Lung (tissue), 12 donors: Measurements from ENCODE around the gene NNMT. TPM values are rescaled to one million over a fixed set of nuclear protein-coding genes. Genes with fewer than 3 reads are reported as not detected.

Experiments used
- ATAC-seq: fragments of 200-7000 bp; cut with Tn5 transposase; one replicate; pipeline ENCODE4 v1.9.1; 2020; ENCODE audit warnings: moderate number of reproducible peaks; ENCODE audit not compliant: insufficient read depth, low FRiP score
- DNase-seq, 3 donors: peaks; one replicate each; pipeline ENCODE4 v3.0.0-alpha.2; 2013 to 2017
- H3K27ac ChIP-seq, 2 donors: one replicate each; pipeline ENCODE4 v1.5.1; 2013; ENCODE audit warnings: mild to moderate bottlenecking in 2 of 2, moderate library complexity in 2 of 2, control low read depth in 1 of 2, inconsistent platforms in 1 of 2, low read depth in 1 of 2, low read length in 1 of 2
- H3K27me3 ChIP-seq, 3 donors: one replicate each; pipeline ENCODE4 v1.5.1; 2013; ENCODE audit warnings: low read length in 2 of 3; ENCODE audit not compliant: control insufficient read depth in 3 of 3, insufficient read depth in 3 of 3
- H3K36me3 ChIP-seq, 4 donors: one replicate each; pipeline ENCODE4 v1.5.1; 2013; ENCODE audit warnings: low read length in 4 of 4, mild to moderate bottlenecking in 1 of 4, moderate library complexity in 1 of 4; ENCODE audit not compliant: control insufficient read depth in 4 of 4, insufficient read depth in 4 of 4
- H3K4me1 ChIP-seq, 5 donors: one replicate each; pipeline ENCODE4 v1.5.1; 2013; ENCODE audit warnings: low read length in 5 of 5, mild to moderate bottlenecking in 2 of 5, moderate library complexity in 1 of 5; ENCODE audit not compliant: control insufficient read depth in 5 of 5, insufficient read depth in 5 of 5
- H3K4me3 ChIP-seq: one replicate; pipeline ENCODE4 v1.5.1; 2013; ENCODE audit warnings: mild to moderate bottlenecking, control low read depth, moderate library complexity
- H3K9ac ChIP-seq, 2 donors: one replicate each; pipeline ENCODE4 v1.5.1; 2013; ENCODE audit warnings: low read length in 2 of 2, control low read depth in 1 of 2; ENCODE audit not compliant: insufficient read depth in 1 of 2
- H3K9me3 ChIP-seq, 4 donors: one replicate each; pipeline ENCODE4 v1.5.1; 2013; ENCODE audit warnings: low read length in 3 of 4, mild to moderate bottlenecking in 1 of 4, moderate library complexity in 1 of 4; ENCODE audit not compliant: control insufficient read depth in 4 of 4, insufficient read depth in 3 of 4
- WGBS, 2 donors: extraction: QIAGEN DNeasy Blood & Tissue Kit; methylation state at CpG; one replicate each; pipeline ENCODE4 v1.1.7; 2013; 5-methylcytosine and 5-hydroxymethylcytosine counted together
- polyA plus RNA-seq, 2 donors: library from polyadenylated mRNA; stranded (reverse); fragments of 200-250 nt; gene quantifications; one replicate each; pipeline ENCODE4 v1.2.1, GENCODE V29; 2013
- total RNA-seq, 2 donors: library from RNA; depleted of rRNA in 1 of 2; stranded (reverse); fragments of >200 nt in 1 of 2; gene quantifications; one replicate each; pipeline ENCODE4 v1.2.1, GENCODE V29; 2014 to 2021
- TF ChIP-seq, protein P1 (sequence below): IDR thresholded peaks from 2 replicates; pipeline ENCODE4 v1.5.1; 2012; ENCODE audit warnings: mild to moderate bottlenecking; ENCODE audit errors: control extremely low read depth, extremely low read depth
- donor health status: control.
- donor health status: control.
- donor health status: Bipolar disorder and iron deficiency.
- donor health status: healthy.
- donor health status: DM: yes; HTN: yes; CAD: no.

NNMT gene
- total and polyA plus RNA-seq, 4 donors, result 15.4 to 523 (median 345) TPM

DNA sequence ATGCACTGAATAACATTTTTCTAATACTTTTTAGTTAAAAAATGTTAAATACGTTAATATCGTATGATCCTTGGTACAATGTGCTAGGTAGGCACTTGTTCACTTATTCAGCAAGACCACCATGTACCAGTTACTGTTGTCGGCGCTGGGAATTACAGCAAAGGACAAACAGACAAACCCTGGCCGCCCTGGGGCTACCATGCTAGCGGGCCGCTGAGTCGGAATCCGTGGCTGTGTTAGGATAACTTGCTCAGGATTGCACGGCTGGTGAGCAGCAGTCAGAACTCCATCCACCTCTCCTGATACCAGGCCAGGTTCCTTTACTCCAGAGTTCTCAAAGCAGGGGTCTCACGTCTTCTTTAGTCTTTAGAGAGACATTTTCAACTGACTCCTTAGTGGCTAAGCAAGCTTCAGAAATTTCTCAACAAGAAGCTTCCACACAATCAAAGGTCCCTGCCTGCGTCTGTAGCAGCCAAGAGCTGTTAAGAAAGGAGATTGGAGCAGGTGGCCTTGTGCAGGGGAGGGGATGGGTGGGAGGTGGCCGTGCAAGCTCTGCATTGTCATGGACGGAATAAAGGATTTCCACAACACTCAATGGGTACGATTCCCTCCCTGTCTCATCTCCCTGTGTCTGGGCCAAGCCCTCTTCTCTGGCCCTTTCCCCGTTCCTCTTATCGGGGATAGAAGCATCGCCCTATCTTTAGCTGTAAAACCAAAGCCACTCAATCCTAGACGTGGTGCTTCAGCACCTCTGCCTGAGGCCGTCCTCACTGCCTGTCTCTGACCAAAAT, 39.8 kb upstream of the NNMT start:
- peaks cover 0 to 19% (median 13%) of the 10 kb centered on the region in 5 donors for H3K4me1 ChIP-seq

DNA sequence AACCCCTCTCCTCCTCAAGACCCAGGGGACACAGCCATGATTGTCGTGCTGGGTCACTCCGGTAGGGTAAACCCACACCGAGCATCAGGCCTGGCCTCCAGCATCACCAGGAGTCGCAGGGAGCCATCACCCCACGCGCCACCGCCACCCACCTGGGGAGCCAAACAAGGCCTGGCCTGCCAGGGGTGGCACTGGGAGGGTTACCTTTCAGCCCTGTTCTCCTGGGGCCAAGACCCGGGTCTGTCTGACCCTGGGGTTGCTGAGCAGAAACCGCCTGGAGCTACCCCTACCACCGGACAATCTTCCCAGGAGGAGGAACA, 39.3 kb upstream of the NNMT start:
- peaks cover 0 to 21% (median 2%) of the 10 kb centered on the region in 4 donors for H3K36me3 ChIP-seq
- DNase-seq (no peak), ATAC-seq (no peak)
- TF ChIP-seq, protein P1, sequence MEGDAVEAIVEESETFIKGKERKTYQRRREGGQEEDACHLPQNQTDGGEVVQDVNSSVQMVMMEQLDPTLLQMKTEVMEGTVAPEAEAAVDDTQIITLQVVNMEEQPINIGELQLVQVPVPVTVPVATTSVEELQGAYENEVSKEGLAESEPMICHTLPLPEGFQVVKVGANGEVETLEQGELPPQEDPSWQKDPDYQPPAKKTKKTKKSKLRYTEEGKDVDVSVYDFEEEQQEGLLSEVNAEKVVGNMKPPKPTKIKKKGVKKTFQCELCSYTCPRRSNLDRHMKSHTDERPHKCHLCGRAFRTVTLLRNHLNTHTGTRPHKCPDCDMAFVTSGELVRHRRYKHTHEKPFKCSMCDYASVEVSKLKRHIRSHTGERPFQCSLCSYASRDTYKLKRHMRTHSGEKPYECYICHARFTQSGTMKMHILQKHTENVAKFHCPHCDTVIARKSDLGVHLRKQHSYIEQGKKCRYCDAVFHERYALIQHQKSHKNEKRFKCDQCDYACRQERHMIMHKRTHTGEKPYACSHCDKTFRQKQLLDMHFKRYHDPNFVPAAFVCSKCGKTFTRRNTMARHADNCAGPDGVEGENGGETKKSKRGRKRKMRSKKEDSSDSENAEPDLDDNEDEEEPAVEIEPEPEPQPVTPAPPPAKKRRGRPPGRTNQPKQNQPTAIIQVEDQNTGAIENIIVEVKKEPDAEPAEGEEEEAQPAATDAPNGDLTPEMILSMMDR, result no peak
- peaks cover 0 to 19% (median 13%) of the 10 kb centered on the region in 5 donors for H3K4me1 ChIP-seq
- H3K9me3 ChIP-seq, result no peaks in the 10 kb centered on the region
- no peaks in the 10 kb centered on the region for H3K27me3 ChIP-seq
- WGBS, 2 donors, result 93% methylated on average over 10 of the region's 10 CpGs
- H3K9ac ChIP-seq, result no peak overlapping the region
- no peak overlapping the region for H3K4me3 ChIP-seq
- H3K27ac ChIP-seq, result no peak overlapping the region

More for the DNA sequence above, 39.8 kb upstream of the NNMT start:
- Histone ChIP-seq H3K27me3 (no peaks in the 10 kb centered on the region), H3K4me3 (no peak overlapping the region), H3K9me3 (no peaks in the 10 kb centered on the region), H3K36me3 (peaks cover 0 to 25% (median 2%) of the 10 kb centered on the region in 4 donors), H3K27ac (no peak overlapping the region), H3K9ac (no peak overlapping the region)
- 91 to 93% methylated on average over 20 of the region's 20 CpGs for WGBS, 2 donors
- no peak for DNase-seq
- TF ChIP-seq, protein P1, result no peak
- no peak for ATAC-seq

DNA sequence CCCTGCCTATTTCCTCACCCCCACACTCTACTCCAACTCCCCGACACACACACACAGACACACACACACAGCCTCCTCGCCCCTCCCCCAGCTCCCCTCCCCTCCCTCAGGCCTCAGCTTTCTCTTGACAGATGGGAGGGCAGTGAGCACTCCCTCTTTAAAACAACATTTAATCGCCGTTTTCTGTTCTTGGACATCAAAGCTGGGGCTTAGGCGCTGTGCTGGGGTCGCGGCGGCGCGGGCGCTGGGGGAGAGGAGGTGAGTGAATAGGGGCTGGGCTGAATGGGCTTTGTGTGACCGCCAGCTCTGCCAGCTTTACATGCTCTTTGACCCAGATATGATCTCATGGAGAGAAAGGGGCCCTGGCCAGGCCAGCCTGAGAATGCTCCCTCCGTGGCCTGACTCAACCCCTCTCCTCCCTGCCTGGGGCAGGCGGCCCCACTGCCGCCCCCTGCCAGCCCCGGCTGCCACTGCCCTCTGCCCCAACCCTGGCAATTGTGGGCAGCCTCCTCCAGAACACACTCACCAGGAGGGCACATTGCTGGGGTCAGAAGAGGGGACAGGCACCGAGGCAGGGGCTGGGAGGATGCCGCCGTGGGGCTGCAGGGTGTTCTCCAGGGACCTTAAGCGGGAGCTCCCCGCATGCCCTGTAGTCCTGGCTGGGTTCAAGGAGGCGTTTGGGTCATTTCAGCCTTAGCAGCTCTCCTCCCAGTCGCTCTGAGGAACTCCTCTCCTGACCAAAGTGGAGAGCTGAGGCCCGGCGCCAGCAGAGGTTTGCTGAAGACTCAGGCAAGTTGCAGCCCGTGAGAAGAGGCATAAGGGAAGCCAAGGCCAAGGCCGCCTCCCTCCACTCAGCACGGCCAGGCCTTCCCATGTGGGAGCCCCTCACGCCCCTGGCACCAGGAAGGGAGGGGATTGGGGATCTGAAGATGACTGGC, 38.3 kb upstream of the NNMT start:
- H3K4me3 ChIP-seq, result no peak overlapping the region
- TF ChIP-seq, protein P1, result no peak
- no peaks in the 10 kb centered on the region for H3K9me3 ChIP-seq
- ATAC-seq, result no peak
- H3K4me1 ChIP-seq, result peaks cover 0 to 16% (median 13%) of the 10 kb centered on the region in 5 donors
- H3K27ac ChIP-seq, result peak overlapping the region; percentile 42 to 57
- peaks cover 0 to 18% (median 2%) of the 10 kb centered on the region in 4 donors for H3K36me3 ChIP-seq
- DNase-seq, result peak; percentile 73 to 80 (median 76)
- H3K27me3 ChIP-seq, result no peaks in the 10 kb centered on the region
- WGBS, 2 donors, result 57 to 69% methylated on average over 29 of the region's 29 CpGs
- H3K9ac ChIP-seq, result no peak overlapping the region
